ENCODE results near the gene NOL11. TPM values are rescaled to one million over a fixed set of nuclear protein-coding genes. Genes with fewer than 3 reads are reported as not detected.

NOL11 gene
- polyA plus RNA-seq, 1 of the 3 experiments (the other 2 are of a cell fraction), result 27.0 TPM

- no peaks in the 10 kb centered on the region for H3K9me3 ChIP-seq
- no peak overlapping the region for H3K4me3 ChIP-seq (ENCODE audit: low read depth in 2 of 2, low read length in 1 of 2)
- peaks cover 4 to 10% of the 10 kb centered on the region in 2 experiments for H3K36me3 ChIP-seq (replicated peaks in 1 of 2; ENCODE audit: control insufficient read depth in 1 of 2, insufficient read depth in 2 of 2, low read length in 1 of 2)
- ChIA-PET CTCF (interaction anchor here (1.7 to 16.1 kb wide), 2 partner anchors 204 to 303 kb away, joined by 4 to 241 read pairs; partner anchors contain the start of gene PITPNC1), POLR2A (no interaction called here)
- no peaks in the 10 kb centered on the region for H3F3A ChIP-seq (replicated peaks; ENCODE audit: insufficient read depth)
- no peaks in the 10 kb centered on the region for H3K9me2 ChIP-seq
- no peak for DNase-seq
- H3K79me2 ChIP-seq (ENCODE audit: insufficient read depth), result no peaks in the 10 kb centered on the region
- 88% methylated on average over 6 of the region's 6 CpGs for WGBS (ENCODE audit: low lambda C conversion rate)
- no peak overlapping the region for H3K9ac ChIP-seq
- no peak overlapping the region for H3K4me2 ChIP-seq
- no peaks in the 10 kb centered on the region for H3K27me3 ChIP-seq (ENCODE audit: insufficient read depth)
- no peak overlapping the region for H2AFZ ChIP-seq (ENCODE audit: low read depth)
- H3K4me1 ChIP-seq (ENCODE audit: control insufficient read depth in 1 of 2, insufficient read depth in 2 of 2, low read depth in 1 of 2, low read length in 1 of 2), result no peaks in the 10 kb centered on the region; a peak in 1 of 4 replicates
- TF ChIP-seq USF1 (IDR thresholded peaks at IDR 0.05; ENCODE audit: borderline replicate concordance, low read depth) (no peak), RXRA (IDR thresholded peaks at IDR 0.05; ENCODE audit: borderline replicate concordance, low read depth) (no peak), YY1 (IDR thresholded peaks at IDR 0.05; ENCODE audit: low read depth) (no peak), PBX3 (IDR thresholded peaks at IDR 0.05) (no peak), REST (IDR thresholded peaks at IDR 0.05; ENCODE audit: low read depth, low read length) (no peak), RFX5 (IDR thresholded peaks at IDR 0.05; ENCODE audit: low read length) (no peak), JUND (IDR thresholded peaks at IDR 0.05) (no peak), IRF3 (IDR thresholded peaks at IDR 0.05; ENCODE audit: low read depth, low read length) (no peak), CTCF (IDR thresholded peaks at IDR 0.05) (no peak), RAD21 (IDR thresholded peaks at IDR 0.05; ENCODE audit: low read length) (no peak), GABPA (IDR thresholded peaks at IDR 0.05; ENCODE audit: low read depth) (no peak), ZBTB33 (IDR thresholded peaks at IDR 0.05; ENCODE audit: borderline replicate concordance, low read depth) (no peak), FOSL2 (IDR thresholded peaks at IDR 0.05; ENCODE audit: borderline replicate concordance, low read depth) (no peak), ELF1 (IDR thresholded peaks at IDR 0.05) (no peak), USF2 (IDR thresholded peaks at IDR 0.05; ENCODE audit: borderline replicate concordance, low read depth, low read length) (no peak), RCOR1 (IDR thresholded peaks at IDR 0.05; ENCODE audit: low read length) (no peak), MAX (IDR thresholded peaks at IDR 0.05; ENCODE audit: low read depth) (no peak), TEAD4 (IDR thresholded peaks at IDR 0.05; ENCODE audit: borderline replicate concordance, insufficient read depth) (no peak)
- H4K20me1 ChIP-seq (ENCODE audit: insufficient read depth), result no peaks in the 10 kb centered on the region
- no peak overlapping the region for H3K27ac ChIP-seq (ENCODE audit: low read depth in 2 of 2, low read length in 1 of 2)
These were observed 38.0 kb upstream of the NOL11 start for GRCh38 chr17:67679721-67680120.

Measured in SK-N-SH (cell line).